Cerebellar cortex (tissue), 1 donor: ENCODE measurements around the gene AKAP12.
"Not testable (repeated sequence)": the region's sequence is repeated elsewhere in the genome, so short reads cannot be mapped to it uniquely, and the experiment has no call there.

Experiments used
- DNase-seq: peaks from one replicate; pipeline ENCODE4 v3.0.0-alpha.2; 2015; ENCODE audit warnings: low spot score

AKAP12 gene

GRCh38 chr6:151313066-151313491, 73.3 kb downstream of the AKAP12 start:
- peak; percentile 42 for DNase-seq

DNA sequence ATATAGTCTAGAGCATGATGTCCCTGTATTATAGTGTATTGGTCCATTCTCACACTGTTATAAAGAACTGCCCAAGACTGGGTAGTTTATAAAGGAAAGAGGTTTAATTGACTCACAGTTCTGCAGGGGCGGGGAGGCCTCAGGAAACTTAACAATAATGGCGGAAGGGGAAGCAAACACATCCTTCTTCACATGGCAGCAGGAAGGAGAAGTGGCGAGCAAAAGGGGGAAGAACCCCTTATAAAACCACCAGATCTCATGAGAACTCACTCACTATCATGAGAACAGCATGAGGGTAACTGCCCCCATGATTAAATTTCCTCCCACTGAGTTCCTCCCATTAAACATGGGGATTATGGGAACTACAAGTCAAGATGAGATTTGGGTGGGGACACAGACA, 75.9 kb downstream of the AKAP12 start:
- not testable (repeated sequence) for DNase-seq

GRCh38 chr6:151317103-151317994, 77.6 kb downstream of the AKAP12 start:
- DNase-seq, result peak; percentile 69

DNA sequence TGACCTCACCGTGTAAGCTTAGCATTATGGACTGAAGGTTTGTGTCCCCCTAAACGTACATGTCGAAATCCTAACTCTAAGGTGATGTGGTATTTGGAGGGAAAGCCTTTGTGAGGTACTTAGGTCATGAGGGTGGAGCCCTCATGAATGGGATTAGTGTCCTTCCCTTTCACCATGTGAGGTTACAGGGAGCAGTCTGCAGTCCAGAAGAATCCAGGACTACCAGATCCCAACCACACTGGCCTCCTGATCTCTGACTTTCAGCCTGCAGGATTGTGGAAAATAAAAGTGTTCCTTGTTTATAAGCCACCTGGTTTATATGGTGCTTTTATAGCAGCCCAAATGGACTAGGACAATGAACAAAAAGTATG, 78.2 kb downstream of the AKAP12 start:
- no peak for DNase-seq

DNA sequence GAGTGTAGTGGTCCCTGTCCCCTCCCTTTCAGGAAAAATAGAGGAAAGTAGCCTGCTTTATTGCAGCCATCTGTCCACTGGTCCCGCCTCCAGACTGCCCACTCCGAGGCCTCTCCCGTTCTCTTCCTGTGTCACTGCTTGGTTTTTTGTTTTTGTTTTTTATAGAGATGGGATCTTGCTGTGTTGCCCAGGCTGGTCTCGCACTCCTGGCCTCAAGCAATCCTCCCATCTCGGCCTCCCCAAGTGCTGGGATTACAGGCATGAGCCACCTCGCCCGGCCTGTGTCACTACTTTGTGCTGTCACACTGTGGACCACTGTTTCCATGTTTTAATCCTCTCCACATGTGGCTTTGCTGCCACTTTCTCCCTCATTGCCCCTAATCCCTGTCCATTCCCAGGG, 80.4 kb downstream of the AKAP12 start:
- DNase-seq, result peak; percentile 48

DNA sequence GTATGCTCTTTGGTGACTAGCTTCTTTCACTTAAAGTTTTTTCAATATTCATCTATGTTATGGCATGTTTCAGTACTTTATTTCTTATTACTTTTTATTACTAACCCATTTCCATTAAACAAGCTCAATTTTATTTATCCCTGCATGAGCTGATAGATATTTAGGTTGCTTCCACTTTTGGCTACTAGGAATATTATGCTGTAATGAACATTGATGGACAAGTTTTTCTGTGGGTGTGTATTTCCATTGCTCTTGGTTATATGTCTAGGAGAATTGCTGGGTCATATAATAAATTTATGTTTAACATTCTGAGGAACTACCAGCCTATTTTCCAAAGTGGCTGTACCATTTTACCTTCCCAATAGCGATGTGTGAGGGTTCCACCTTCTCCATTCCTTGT, 81.7 kb downstream of the AKAP12 start:
- no peak for DNase-seq

DNA sequence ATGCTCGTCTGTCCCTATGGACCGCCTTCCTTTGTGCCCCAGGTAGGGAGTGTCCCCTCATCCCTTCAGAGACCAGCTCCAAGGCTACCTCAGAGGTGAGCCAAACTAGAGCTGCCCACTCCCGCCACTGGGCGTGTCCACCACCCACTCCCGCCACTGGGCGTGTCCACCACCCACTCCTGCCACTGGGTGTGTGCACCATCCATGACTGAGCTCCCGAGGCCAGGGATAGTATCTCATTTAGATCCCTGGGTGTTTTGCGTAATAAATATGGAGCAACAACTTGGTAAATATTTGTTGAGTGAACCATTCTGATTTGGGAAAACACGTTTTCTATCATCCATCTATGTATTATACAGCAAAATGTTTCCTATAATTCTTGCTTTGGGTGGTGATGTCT, 82.8 kb downstream of the AKAP12 start:
- DNase-seq, result no peak

- peak; percentile 94 for DNase-seq
Measured at GRCh38 chr6:151323791-151324487, 84.2 kb downstream of the AKAP12 start.

DNA sequence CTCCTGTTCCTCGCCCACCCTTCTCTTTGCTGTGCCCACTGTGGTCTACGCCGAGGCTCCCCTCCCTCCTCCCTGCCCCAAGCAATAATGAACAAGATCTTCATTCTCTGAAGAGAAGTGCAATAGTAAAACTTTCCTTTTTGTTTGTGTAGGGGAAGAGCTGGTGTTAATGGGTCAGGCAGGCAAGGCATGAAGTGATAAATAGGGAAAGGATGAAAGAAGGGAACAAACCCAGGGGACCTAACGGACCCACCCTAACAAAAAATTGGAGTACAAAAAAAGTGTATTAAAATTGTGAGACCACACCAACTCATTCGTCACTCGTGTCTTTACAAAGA, 84.7 kb downstream of the AKAP12 start:
- DNase-seq, result no peak

DNA sequence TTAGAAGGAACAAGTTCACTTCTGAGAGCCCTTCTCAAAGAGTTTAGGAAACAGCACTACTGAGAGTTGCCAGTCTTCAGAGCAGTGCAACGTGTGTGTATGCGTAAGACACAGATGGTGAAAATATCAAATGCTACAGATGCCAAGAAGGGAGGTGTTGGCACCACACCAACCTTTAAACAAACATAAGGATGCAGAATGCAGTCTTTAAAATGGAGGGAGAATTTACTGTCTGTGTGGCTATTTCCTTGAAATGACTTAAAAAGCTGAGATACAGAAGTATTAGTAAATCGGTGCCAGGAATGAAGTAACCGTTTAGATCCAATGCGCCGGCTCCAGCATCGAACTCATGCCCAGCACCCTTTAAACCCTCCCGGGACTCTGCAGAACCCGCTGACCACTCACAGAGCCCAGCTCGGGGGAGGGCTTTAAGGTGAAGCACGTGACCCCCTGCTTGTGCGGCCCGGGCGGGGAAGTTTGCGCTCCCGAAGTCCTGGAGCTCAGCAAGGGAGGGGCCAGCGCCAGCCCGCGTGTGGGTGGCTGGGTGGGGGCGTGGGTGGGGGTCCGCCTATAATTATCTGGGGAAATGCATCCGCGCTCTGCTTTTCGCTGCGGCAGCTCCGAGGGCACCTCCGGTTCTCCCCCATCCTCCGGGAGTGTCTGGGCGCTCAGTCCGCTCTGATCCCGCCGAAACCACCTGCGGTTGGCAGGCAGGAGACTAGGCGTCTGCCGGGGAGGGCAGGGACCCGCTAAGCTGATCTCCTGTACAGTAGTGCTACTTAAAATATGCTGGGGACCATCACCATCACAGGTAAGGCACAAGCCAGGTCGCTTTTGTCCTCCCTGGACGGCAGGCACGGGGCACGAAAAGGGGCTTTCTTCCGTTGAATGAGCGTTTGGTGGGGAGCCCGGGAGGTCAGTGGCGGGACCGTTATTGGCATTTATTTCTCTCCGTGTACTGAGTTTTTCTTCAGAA, 85.6 kb downstream of the AKAP12 start:
- DNase-seq, result peak; percentile 64

- peak; percentile 37 for DNase-seq
Measured at GRCh38 chr6:151326116-151326825, 86.5 kb downstream of the AKAP12 start.

DNA sequence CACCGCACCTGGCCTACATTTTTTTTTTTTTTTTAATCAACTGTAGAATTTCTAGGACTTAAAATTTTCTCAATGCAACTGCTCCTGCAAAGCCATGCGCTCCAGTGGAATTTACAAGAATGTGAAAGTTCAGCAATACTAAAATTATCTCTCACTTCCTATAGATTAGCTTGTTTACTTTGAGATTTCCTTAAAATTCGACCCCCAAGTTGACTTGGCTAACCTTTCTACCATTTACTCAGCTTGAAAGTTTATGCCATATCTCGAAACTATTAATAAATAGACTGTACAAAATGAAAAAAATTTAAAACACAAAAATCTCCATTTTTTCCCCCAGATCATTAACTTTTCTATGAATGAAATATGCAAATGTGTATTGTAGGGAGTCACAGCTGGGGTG, 87.3 kb downstream of the AKAP12 start:
- no peak for DNase-seq

DNA sequence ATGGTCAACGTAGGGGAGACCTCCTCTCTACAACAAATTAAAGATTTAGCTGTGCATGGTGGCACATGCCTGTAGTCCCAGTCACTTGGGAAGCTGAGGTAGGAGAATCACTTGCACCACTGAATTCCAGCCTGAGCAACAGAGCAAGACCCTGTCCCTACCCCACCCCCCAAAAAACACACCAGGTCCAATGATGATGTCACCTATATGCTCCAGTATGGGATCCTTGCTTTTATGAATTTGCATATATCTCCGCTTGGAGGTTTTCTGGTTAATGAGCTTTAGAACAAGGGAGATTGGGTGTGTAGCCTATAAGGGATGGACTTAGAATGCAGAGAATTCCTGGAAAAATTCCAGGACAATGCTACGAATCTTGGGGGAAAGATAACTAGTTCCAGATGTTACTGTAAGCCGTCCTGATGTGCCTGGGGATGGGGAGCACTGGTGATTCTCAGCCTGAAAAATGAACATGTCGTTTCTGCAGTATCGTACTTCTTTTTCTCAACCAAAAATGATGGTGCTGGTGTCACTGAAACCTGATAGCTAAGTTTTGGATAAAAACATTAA, 90.4 kb downstream of the AKAP12 start:
- no peak for DNase-seq

GRCh38 chr6:151335930-151336329, 96.2 kb downstream of the AKAP12 start:
- no peak for DNase-seq

GRCh38 chr6:151338651-151339200, 99.0 kb downstream of the AKAP12 start:
- no peak for DNase-seq

DNA sequence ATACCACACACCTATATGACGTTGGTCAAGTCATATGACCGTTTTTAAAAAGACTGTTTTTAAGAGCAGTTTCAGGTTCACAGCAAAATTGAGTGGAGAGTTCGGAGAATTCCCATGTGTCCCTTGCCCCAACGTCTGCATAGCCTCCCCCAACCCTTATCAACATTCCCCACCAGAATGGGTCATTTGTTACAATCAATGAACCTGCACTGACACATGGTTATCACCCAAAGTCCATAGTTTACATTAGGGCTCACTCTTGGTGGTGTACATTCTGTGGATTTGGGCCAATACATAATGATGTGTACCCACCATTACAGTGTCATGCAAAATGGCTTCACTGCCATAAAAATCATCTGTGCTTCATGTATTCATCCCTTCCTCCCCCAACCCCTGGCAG, 99.6 kb downstream of the AKAP12 start:
- DNase-seq, result no peak

DNA sequence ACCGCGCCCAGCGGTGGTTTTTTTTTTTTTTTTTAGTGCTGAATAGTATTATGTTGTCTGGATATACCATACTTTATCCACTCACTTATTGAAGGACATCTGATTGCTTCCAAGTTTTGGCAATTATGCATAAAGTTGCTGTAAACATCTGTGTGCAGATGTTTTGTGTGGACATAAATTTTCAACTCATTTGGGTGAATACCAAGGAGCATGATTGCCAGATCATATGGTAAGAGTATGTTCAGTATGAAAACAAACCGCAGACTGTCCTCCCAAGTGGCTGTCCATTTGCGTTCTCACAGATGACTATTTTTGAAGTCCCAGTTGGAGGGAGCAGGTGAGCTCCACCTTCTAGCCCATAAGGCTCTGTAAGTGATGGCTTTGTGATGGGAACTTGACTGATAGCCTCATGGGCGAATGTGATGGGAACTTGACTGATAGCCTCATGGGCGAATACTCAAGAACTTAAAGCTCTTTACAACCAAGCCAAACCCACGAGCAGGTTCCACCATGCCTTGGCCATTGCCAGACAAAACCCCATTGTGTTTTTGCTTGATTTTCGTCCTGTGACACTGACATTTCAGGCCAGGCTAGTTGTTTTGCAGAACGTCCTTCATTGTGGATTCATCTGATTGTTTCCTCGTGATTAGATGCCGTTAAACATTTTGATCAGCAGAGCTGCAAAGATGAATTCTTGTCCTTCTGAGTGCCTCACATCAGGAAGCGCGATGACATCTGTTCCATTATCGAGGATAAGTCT, 100.6 kb downstream of the AKAP12 start:
- no peak for DNase-seq

- no peak for DNase-seq
Measured at GRCh38 chr6:151341476-151342195, 101.9 kb downstream of the AKAP12 start.

- DNase-seq, result not testable (repeated sequence)
Measured at GRCh38 chr6:151342750-151343149, 103.0 kb downstream of the AKAP12 start.
